WTC11 (cell line): ENCODE results near the gene FIGNL2. TPM values are rescaled to one million over a fixed set of nuclear protein-coding genes. Genes with fewer than 3 reads are reported as not detected.

Experiments
- ATAC-seq: fragments of 200-7000 bp; cut with Tn5 transposase; 2 replicates; pipeline ENCODE4 v1.10.0; 2021; ENCODE audit warnings: mild to moderate bottlenecking, moderate library complexity
- CTCF ChIA-PET: fragments of 300-600 bp; sonication (Branson Sonifier 250); formaldehyde crosslinking; loops from one replicate; lab custom pipeline; 2021; ENCODE audit warnings: antibody characterized with exemption; lab: Charles Lee
- POLR2A ChIA-PET: fragments of 350-600 bp; sonication (Branson Sonifier 250); formaldehyde crosslinking; loops from one replicate; lab custom pipeline; 2021; ENCODE audit warnings: antibody characterized with exemption; lab: Charles Lee
- DNase-seq: peaks from one replicate; pipeline ENCODE4 v3.0.0; 2021; ENCODE audit warnings: low spot score
- H3K27ac Mint-ChIP-seq: 2 replicates; pipeline ENCODE4 v1.8.0; 2021; ENCODE audit warnings: mixed read lengths
- H3K27me3 Mint-ChIP-seq: 2 replicates; pipeline ENCODE4 v1.8.0; 2021; ENCODE audit warnings: low read depth, mild to moderate bottlenecking, moderate library complexity, mixed read lengths
- H3K36me3 Mint-ChIP-seq: 2 replicates; pipeline ENCODE4 v1.8.0; 2021; ENCODE audit warnings: mixed read lengths
- H3K4me1 Mint-ChIP-seq: 2 replicates; pipeline ENCODE4 v1.8.0; 2022; ENCODE audit warnings: mixed read lengths
- H3K4me3 Mint-ChIP-seq: 2 replicates; pipeline ENCODE4 v1.8.0; 2021; ENCODE audit warnings: mild to moderate bottlenecking, moderate library complexity, mixed read lengths
- H3K9me3 Mint-ChIP-seq: 2 replicates; pipeline ENCODE4 v1.8.0; 2021; ENCODE audit warnings: mixed read lengths
- GABPB1 ChIP-seq: sonication (generic); formaldehyde crosslinking; IDR thresholded peaks from 2 replicates; pipeline ENCODE4 v1.8.1; 2023; ENCODE audit warnings: mild to moderate bottlenecking, missing genetic modification reagents
- JAZF1 ChIP-seq: fragments of 250-450 bp; sonication (Bioruptor Pico); IDR thresholded peaks from 2 replicates; pipeline ENCODE4 v1.9.0; 2021; ENCODE audit warnings: moderate library complexity, mild to moderate bottlenecking, inconsistent platforms
- MXD4 ChIP-seq: fragments of 250-450 bp; sonication (Bioruptor Pico); IDR thresholded peaks from 2 replicates; pipeline ENCODE4 v1.8.0; 2021; ENCODE audit warnings: mild to moderate bottlenecking, moderate library complexity, borderline replicate concordance
- NR3C1 ChIP-seq: sonication (generic); formaldehyde crosslinking; conservative IDR thresholded peaks from 2 replicates; pipeline ENCODE4 v1.8.1; 2023; ENCODE audit warnings: low read depth, mild to moderate bottlenecking, missing genetic modification reagents
- PRRX2 ChIP-seq: fragments of 250-450 bp; sonication (Bioruptor Pico); IDR thresholded peaks from 2 replicates; pipeline ENCODE4 v1.8.0; 2021; ENCODE audit warnings: mild to moderate bottlenecking
- RELA ChIP-seq: sonication (generic); formaldehyde crosslinking; IDR thresholded peaks from 2 replicates; pipeline ENCODE4 v1.8.1; 2022; ENCODE audit warnings: missing genetic modification reagents, mild to moderate bottlenecking, borderline replicate concordance
- SOX15 ChIP-seq: fragments of 250-450 bp; sonication (Bioruptor Pico); IDR thresholded peaks from 2 replicates; pipeline ENCODE4 v1.9.0; 2021; ENCODE audit warnings: mild to moderate bottlenecking
- SP1 ChIP-seq: sonication (generic); formaldehyde crosslinking; conservative IDR thresholded peaks from 2 replicates; pipeline ENCODE4 v1.8.1; 2022; ENCODE audit warnings: missing genetic modification reagents
- TCF7 ChIP-seq: sonication (generic); formaldehyde crosslinking; IDR thresholded peaks from 2 replicates; pipeline ENCODE4 v1.8.0; 2022; ENCODE audit warnings: mild to moderate bottlenecking, low read depth, missing genetic modification reagents, moderate library complexity
- ZNF121 ChIP-seq: sonication (generic); formaldehyde crosslinking; IDR thresholded peaks from 2 replicates; pipeline ENCODE4 v1.8.0; 2023; ENCODE audit warnings: missing genetic modification reagents
- ZNF232 ChIP-seq: sonication (generic); formaldehyde crosslinking; IDR thresholded peaks from 2 replicates; pipeline ENCODE4 v1.8.0; 2022; ENCODE audit warnings: mild to moderate bottlenecking, missing genetic modification reagents
- ZNF263 ChIP-seq: sonication (generic); formaldehyde crosslinking; IDR thresholded peaks from 2 replicates; pipeline ENCODE4 v1.8.1; 2022; ENCODE audit warnings: low read depth, mild to moderate bottlenecking, moderate library complexity, missing genetic modification reagents
- ZNF416 ChIP-seq: fragments of 250-450 bp; sonication (Bioruptor Pico); IDR thresholded peaks from 2 replicates; pipeline ENCODE4 v1.9.0; 2021; ENCODE audit warnings: mild to moderate bottlenecking, inconsistent platforms
- ZNF423 ChIP-seq: fragments of 250-450 bp; sonication (Bioruptor Pico); IDR thresholded peaks from 2 replicates; pipeline ENCODE4 v2.1.2; 2022; ENCODE audit warnings: mild to moderate bottlenecking, moderate library complexity
- ZNF671 ChIP-seq: fragments of 250-450 bp; sonication (Bioruptor Pico); IDR thresholded peaks from 2 replicates; pipeline ENCODE4 v1.8.0; 2021; ENCODE audit warnings: mild to moderate bottlenecking
- total RNA-seq: library from RNA; stranded (reverse); gene quantifications from 3 replicates; pipeline ENCODE4 v1.2.3, GENCODE V29; 2021
- TF ChIP-seq, protein P1 (sequence below): fragments of 250-450 bp; sonication (Bioruptor Pico); IDR thresholded peaks from 2 replicates; pipeline ENCODE4 v1.9.0; 2021; ENCODE audit warnings: mild to moderate bottlenecking, borderline replicate concordance
- TF ChIP-seq, protein P2 (sequence below): fragments of 250-450 bp; sonication (Bioruptor Pico); IDR thresholded peaks from 2 replicates; pipeline ENCODE4 v1.8.0; 2021; ENCODE audit warnings: mild to moderate bottlenecking
- TF ChIP-seq, protein P3 (sequence below): sonication (generic); formaldehyde crosslinking; IDR thresholded peaks from 2 replicates; pipeline ENCODE4 v1.8.0; 2023; ENCODE audit warnings: missing genetic modification reagents, mild to moderate bottlenecking, borderline replicate concordance
- TF ChIP-seq, protein P4 (sequence below): sonication (generic); formaldehyde crosslinking; conservative IDR thresholded peaks from 2 replicates; pipeline ENCODE4 v1.8.1; 2023; ENCODE audit warnings: mild to moderate bottlenecking, low read depth, missing genetic modification reagents, moderate library complexity
- TF ChIP-seq, protein P5 (sequence below): sonication (generic); formaldehyde crosslinking; IDR thresholded peaks from 2 replicates; pipeline ENCODE4 v1.8.0; 2022; ENCODE audit warnings: mild to moderate bottlenecking, missing genetic modification reagents
- TF ChIP-seq, protein P6 (sequence below): sonication (generic); formaldehyde crosslinking; IDR thresholded peaks from 2 replicates; pipeline ENCODE4 v1.8.0; 2022; ENCODE audit warnings: mild to moderate bottlenecking, missing genetic modification reagents

Gene FIGNL2
- total RNA-seq, 1 experiment from 2014 or later: 9.9 TPM

DNA sequence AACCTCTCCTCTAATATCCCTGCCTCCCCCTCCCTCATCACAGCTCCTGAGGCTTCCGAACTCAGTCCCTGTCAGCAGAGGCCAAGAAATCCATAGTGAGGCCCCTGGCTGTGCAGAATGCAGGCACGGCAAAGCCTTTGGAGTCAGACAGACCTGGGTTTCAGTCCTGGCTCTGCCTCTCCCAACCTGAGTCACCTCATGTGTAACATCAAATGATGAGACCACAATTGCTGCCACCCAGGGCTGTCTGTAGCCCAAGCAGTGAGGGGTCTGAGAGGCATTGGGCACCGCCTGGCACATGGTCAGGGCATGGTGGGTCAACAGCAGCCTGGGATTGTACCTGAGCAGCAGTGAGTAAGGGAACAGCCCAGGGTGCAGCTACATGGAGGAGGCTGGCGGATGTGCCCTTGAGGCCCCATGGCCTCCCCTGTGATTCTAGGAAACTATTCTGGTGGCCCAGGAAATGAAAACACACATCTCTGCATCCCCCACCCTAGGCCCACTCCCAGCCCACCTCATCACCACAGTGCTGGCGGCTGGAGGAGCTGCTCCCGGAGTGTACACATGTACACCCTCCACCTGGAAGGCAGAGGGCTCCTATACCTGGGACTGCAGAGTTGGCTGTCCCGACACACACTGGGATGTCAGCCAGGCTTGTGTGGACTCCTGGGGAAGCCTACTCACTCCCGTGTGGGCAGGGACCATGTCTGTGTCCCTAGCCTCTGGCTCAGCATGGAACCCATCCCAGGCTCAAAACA, 47.0 kb upstream of the FIGNL2 start (continued):
- TF ChIP-seq, protein P1, sequence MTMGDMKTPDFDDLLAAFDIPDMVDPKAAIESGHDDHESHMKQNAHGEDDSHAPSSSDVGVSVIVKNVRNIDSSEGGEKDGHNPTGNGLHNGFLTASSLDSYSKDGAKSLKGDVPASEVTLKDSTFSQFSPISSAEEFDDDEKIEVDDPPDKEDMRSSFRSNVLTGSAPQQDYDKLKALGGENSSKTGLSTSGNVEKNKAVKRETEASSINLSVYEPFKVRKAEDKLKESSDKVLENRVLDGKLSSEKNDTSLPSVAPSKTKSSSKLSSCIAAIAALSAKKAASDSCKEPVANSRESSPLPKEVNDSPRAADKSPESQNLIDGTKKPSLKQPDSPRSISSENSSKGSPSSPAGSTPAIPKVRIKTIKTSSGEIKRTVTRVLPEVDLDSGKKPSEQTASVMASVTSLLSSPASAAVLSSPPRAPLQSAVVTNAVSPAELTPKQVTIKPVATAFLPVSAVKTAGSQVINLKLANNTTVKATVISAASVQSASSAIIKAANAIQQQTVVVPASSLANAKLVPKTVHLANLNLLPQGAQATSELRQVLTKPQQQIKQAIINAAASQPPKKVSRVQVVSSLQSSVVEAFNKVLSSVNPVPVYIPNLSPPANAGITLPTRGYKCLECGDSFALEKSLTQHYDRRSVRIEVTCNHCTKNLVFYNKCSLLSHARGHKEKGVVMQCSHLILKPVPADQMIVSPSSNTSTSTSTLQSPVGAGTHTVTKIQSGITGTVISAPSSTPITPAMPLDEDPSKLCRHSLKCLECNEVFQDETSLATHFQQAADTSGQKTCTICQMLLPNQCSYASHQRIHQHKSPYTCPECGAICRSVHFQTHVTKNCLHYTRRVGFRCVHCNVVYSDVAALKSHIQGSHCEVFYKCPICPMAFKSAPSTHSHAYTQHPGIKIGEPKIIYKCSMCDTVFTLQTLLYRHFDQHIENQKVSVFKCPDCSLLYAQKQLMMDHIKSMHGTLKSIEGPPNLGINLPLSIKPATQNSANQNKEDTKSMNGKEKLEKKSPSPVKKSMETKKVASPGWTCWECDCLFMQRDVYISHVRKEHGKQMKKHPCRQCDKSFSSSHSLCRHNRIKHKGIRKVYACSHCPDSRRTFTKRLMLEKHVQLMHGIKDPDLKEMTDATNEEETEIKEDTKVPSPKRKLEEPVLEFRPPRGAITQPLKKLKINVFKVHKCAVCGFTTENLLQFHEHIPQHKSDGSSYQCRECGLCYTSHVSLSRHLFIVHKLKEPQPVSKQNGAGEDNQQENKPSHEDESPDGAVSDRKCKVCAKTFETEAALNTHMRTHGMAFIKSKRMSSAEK (CRISPR knock-in tag): no peak
- no peak for TF ChIP-seq RELA (CRISPR knock-in tag)
- TF ChIP-seq ZNF416 (CRISPR knock-in tag): no peak
- TF ChIP-seq ZNF232 (CRISPR knock-in tag): no peak
- TF ChIP-seq ZNF121 (CRISPR knock-in tag): no peak
- TF ChIP-seq SP1: no peak
- TF ChIP-seq ZNF423 (CRISPR knock-in tag): no peak

DNA sequence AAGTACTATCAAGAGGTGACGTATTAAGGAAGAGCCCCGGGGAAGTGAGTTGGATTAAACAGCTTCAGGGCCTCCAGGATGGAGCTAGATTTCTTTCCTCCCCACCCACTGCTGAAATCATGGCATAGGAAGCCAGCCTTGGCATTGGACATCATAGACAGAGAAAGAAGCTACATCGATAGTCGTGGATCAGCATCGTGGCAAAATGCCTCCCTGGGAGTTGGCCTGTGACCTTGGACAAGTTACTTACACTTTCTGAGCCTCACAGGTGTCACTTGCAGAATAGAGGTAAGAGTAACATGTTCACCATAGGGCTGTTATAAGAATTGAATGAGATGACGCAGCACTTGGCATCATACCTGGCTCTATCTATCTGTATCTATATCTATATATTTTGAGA, 45.3 kb upstream of the FIGNL2 start:
- peaks cover 13% of the 10 kb centered on the region for H3K4me1 Mint-ChIP-seq
- no peak for DNase-seq
- H3K27me3 Mint-ChIP-seq: peaks cover 9% of the 10 kb centered on the region; the same call in 1 of the 2 replicates
- POLR2A ChIA-PET: no interaction called here
- CTCF ChIA-PET: interaction anchor here (1.2 to 6.4 kb wide), 11 partner anchors 13 to 132 kb away, joined by 3 to 91 read pairs (median 11); partner anchors contain the start of gene ACVRL1
- ATAC-seq: no peak
- H3K4me3 Mint-ChIP-seq: no peak overlapping the region
- no peak overlapping the region for H3K27ac Mint-ChIP-seq
- no peaks in the 10 kb centered on the region for H3K9me3 Mint-ChIP-seq
- no peaks in the 10 kb centered on the region for H3K36me3 Mint-ChIP-seq
- no peak for TF ChIP-seq NR3C1
- TF ChIP-seq, protein P2, sequence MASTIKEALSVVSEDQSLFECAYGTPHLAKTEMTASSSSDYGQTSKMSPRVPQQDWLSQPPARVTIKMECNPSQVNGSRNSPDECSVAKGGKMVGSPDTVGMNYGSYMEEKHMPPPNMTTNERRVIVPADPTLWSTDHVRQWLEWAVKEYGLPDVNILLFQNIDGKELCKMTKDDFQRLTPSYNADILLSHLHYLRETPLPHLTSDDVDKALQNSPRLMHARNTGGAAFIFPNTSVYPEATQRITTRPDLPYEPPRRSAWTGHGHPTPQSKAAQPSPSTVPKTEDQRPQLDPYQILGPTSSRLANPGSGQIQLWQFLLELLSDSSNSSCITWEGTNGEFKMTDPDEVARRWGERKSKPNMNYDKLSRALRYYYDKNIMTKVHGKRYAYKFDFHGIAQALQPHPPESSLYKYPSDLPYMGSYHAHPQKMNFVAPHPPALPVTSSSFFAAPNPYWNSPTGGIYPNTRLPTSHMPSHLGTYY (CRISPR knock-in tag): no peak
- TF ChIP-seq, protein P3, sequence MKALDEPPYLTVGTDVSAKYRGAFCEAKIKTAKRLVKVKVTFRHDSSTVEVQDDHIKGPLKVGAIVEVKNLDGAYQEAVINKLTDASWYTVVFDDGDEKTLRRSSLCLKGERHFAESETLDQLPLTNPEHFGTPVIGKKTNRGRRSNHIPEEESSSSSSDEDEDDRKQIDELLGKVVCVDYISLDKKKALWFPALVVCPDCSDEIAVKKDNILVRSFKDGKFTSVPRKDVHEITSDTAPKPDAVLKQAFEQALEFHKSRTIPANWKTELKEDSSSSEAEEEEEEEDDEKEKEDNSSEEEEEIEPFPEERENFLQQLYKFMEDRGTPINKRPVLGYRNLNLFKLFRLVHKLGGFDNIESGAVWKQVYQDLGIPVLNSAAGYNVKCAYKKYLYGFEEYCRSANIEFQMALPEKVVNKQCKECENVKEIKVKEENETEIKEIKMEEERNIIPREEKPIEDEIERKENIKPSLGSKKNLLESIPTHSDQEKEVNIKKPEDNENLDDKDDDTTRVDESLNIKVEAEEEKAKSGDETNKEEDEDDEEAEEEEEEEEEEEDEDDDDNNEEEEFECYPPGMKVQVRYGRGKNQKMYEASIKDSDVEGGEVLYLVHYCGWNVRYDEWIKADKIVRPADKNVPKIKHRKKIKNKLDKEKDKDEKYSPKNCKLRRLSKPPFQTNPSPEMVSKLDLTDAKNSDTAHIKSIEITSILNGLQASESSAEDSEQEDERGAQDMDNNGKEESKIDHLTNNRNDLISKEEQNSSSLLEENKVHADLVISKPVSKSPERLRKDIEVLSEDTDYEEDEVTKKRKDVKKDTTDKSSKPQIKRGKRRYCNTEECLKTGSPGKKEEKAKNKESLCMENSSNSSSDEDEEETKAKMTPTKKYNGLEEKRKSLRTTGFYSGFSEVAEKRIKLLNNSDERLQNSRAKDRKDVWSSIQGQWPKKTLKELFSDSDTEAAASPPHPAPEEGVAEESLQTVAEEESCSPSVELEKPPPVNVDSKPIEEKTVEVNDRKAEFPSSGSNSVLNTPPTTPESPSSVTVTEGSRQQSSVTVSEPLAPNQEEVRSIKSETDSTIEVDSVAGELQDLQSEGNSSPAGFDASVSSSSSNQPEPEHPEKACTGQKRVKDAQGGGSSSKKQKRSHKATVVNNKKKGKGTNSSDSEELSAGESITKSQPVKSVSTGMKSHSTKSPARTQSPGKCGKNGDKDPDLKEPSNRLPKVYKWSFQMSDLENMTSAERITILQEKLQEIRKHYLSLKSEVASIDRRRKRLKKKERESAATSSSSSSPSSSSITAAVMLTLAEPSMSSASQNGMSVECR (CRISPR knock-in tag): no peak
- TF ChIP-seq, protein P4, sequence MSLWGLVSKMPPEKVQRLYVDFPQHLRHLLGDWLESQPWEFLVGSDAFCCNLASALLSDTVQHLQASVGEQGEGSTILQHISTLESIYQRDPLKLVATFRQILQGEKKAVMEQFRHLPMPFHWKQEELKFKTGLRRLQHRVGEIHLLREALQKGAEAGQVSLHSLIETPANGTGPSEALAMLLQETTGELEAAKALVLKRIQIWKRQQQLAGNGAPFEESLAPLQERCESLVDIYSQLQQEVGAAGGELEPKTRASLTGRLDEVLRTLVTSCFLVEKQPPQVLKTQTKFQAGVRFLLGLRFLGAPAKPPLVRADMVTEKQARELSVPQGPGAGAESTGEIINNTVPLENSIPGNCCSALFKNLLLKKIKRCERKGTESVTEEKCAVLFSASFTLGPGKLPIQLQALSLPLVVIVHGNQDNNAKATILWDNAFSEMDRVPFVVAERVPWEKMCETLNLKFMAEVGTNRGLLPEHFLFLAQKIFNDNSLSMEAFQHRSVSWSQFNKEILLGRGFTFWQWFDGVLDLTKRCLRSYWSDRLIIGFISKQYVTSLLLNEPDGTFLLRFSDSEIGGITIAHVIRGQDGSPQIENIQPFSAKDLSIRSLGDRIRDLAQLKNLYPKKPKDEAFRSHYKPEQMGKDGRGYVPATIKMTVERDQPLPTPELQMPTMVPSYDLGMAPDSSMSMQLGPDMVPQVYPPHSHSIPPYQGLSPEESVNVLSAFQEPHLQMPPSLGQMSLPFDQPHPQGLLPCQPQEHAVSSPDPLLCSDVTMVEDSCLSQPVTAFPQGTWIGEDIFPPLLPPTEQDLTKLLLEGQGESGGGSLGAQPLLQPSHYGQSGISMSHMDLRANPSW: no peak
- no peak for TF ChIP-seq SOX15 (CRISPR knock-in tag)
- TF ChIP-seq, protein P5, sequence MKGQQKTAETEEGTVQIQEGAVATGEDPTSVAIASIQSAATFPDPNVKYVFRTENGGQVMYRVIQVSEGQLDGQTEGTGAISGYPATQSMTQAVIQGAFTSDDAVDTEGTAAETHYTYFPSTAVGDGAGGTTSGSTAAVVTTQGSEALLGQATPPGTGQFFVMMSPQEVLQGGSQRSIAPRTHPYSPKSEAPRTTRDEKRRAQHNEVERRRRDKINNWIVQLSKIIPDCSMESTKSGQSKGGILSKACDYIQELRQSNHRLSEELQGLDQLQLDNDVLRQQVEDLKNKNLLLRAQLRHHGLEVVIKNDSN (CRISPR knock-in tag): no peak
- TF ChIP-seq ZNF671 (CRISPR knock-in tag): no peak
- no peak for TF ChIP-seq ZNF263
- TF ChIP-seq, protein P6, sequence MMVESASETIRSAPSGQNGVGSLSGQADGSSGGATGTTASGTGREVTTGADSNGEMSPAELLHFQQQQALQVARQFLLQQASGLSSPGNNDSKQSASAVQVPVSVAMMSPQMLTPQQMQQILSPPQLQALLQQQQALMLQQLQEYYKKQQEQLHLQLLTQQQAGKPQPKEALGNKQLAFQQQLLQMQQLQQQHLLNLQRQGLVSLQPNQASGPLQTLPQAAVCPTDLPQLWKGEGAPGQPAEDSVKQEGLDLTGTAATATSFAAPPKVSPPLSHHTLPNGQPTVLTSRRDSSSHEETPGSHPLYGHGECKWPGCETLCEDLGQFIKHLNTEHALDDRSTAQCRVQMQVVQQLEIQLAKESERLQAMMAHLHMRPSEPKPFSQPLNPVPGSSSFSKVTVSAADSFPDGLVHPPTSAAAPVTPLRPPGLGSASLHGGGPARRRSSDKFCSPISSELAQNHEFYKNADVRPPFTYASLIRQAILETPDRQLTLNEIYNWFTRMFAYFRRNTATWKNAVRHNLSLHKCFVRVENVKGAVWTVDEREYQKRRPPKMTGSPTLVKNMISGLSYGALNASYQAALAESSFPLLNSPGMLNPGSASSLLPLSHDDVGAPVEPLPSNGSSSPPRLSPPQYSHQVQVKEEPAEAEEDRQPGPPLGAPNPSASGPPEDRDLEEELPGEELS: no peak
- TF ChIP-seq JAZF1: no peak
- no peak for TF ChIP-seq GABPB1
- TF ChIP-seq TCF7: no peak
- TF ChIP-seq ZNF416 (CRISPR knock-in tag): no peak
- TF ChIP-seq MXD4: no peak
- TF ChIP-seq PRRX2 (CRISPR knock-in tag): no peak
